ENCODE results near the gene SH2D6.
A peak's percentile ranks its signal among the peaks of the same experiment; 100 is the strongest.
"Not testable (repeated sequence)": the region's sequence is repeated elsewhere in the genome, so short reads cannot be mapped to it uniquely, and the experiment has no call there.

Gene SH2D6

GRCh38 chr2:85418132-85419008 is at the start of gene SH2D6:
Gene SH2D6, plus strand, starts transcription at chr2:85418714. Its CDS starts 10,752 bp downstream, at chr2:85429466.
- peak; percentile 87 to 88 for DNase-seq

DNA sequence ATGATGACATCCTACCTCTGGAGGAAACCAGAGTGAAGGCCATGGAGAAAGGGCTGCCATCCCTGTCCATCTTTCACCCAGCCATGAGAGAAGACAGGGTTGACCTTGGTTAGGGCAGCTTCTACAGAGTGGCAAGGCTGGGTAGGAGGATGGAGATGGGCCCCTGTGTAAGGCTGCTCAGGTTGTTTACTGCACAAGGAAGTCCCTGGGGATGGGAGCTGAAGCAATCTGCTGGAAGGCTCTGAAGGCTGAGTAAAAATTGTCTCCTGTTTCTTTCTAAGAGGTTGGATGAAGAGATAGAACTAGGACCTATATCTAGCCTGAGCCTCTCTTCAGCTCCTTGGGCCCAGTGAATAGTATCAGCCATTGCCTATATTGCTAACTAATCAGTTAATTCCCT is 49.6 kb upstream of the SH2D6 start:
- DNase-seq = no peak

- no peak for DNase-seq
These were observed 49.0 kb upstream of the SH2D6 start for GRCh38 chr2:85369500-85369899.

DNA sequence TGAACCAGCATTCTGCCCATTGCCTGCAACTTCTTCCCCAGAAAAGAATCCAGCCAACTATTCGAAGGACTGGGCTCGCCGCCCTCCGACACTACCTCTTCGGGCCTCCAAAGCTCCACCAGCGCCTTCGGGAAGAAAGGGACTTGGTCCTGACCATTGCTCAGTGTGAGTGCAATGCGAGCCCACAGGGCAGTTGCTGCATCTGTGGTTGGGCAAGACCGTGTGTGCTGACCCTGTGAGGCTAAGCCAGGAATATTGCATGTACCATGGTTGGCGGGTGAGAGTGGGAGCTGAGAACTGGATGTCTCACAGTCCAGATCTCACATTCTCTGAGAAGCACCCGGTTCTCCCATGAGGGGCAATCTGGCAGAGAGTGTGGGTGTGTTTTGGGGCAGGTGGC is 47.5 kb upstream of the SH2D6 start:
- DNase-seq = no peak

DNA sequence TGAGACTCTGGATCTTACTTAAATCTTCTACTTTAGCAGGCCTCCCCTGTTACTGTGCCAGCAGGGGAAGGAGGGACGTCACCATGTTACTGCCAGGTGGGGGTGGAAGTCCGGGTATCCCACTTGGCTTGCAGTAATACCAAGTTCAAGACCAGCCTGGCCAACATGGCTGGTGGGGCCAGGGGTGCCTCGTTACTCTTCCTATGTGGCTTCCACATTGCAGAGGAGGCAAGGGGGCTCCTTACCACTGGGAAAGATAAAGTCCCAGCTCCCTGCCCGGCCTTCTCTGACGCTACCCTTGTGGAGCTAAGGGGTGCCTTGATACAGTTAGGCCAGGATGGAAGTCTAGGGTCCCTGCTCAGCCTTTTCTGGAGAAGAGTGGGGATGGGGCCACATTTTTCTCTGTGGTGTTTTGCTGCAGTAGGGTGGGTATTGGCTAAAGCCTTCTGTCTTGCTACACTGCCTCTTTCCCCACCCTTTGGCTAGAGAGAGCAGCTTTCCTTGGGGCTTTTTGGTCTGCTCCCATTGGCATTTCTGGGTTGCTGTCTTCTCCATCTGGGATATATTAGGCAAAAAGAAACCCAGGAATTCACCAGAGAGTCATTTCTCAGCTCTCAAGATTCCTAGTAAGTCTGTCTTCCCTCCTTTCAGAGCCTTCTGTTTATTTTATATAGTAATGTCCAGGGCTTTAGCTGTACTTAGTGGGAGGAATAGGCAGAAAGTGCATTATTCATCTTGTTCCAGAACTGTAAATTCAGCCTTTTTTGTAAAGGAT is 42.0 kb upstream of the SH2D6 start:
- no peak for DNase-seq

- no peak for DNase-seq
These were observed 41.4 kb upstream of the SH2D6 start for GRCh38 chr2:85377083-85377482.

GRCh38 chr2:85378257-85378656 is 40.3 kb upstream of the SH2D6 start:
- DNase-seq = no peak

- no peak for DNase-seq
These were observed 38.5 kb upstream of the SH2D6 start for GRCh38 chr2:85380048-85380447.

GRCh38 chr2:85383151-85383550 is 35.4 kb upstream of the SH2D6 start:
- not testable (repeated sequence) for DNase-seq

GRCh38 chr2:85383850-85384249 is 34.7 kb upstream of the SH2D6 start:
- DNase-seq = no peak

GRCh38 chr2:85385746-85386145 is 32.8 kb upstream of the SH2D6 start:
- no peak for DNase-seq

- no peak for DNase-seq
These were observed 30.8 kb upstream of the SH2D6 start for GRCh38 chr2:85387754-85388153.

DNA sequence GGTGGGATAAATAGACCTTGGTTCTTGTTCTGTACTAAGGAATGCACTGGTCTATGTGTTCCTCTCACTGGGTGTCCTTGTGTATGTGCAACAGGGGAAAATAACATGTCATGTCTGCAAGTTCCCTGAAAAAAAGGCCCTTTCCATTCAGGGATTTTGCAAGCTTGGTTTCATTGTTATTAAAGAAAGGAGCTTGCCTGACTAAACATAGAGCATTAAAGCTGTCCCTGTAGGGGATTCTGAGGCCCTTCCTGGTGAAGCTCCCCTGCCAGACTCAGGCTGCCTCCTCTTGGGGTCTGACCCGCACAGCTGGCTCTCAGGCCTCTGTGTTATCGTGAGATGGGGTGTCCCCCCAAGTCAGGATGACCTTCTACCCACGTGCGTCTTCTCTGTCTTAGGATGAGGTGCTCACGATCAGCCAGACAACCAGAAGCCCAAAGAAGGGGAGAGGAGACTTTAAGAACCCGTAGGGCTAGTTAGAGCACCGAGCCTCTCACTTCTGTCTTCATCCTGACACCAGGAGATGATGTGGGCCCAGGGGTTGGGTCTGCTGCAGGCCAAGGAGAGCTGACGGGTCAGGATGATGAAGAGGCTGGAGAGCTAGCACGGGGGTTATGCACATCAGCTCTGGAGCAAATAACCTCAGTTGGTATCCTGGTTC is 29.5 kb upstream of the SH2D6 start:
- DNase-seq = no peak

DNA sequence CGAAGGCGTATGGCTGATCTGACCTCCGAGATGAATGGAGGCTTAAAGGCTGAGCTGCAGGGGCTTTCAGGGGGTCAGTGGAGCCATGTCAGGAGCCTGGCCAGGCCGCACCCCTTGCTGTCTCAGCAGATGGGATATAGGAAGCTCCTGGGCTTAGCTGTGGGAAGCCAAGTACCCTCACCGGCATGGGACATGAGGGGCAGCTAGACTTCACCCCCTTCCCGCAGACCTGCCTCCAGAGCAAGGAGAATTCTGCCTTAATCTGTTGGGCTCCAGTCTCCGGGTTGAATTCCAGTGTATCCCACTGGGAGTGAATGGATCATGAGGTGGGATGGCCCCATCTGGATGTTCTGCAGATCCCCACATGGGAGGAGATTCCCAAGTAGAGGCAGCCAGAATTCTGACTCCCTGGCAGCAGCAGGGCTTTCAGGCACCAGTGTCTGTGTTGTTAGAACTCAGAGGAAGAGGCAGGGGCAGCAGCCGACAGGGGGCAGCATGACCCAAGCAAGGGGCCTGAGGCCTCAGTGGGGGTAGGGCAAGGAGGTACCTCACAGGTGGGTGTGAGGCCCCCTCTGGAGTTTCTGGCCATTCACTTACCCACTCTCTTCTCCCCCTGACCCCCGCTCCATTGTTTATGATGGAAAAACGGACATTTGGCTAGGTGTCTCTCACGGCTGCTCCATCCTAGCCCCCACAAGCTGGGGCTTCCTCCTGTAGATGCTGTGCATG is 27.4 kb upstream of the SH2D6 start:
- peak; percentile 77 to 78 for DNase-seq

DNA sequence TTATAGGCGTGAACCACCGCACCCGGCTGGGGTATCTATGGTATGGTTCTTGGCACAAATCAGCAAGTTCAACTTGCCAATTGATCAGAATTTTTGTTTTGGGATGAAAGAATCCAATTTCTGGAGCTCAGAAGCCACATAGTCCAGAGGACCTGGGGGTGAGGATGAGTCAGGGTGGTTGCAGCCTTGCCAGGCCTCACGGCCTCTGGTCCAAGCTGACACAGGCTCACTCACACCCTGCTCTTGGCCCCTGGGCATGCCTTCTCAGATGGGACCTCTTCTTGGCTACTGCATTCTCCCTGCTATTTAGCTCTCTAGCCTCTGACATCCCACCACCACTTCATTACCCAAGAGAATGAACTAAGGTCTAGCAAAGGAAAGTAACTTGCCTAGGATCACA is 24.7 kb upstream of the SH2D6 start:
- no peak for DNase-seq

DNA sequence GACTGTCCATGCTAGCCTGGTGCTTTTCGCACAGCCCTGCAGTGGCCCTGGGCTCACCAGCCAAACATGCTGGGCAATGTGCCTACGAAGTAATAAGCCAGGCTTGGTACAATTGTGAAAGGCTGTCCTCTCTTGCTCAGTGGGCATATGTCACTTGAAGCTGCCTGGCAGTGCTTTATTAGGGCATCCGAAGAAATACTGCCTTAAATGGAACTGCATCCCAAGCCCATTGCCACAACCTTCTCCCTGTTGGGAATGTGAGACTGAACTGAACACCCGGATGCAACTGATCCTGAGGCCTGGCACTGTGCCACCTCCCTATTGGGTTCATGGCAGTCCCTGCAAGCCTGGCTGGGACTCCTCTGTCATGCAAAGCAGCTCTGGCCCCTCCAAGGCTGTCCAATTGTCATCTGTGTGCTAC is 24.2 kb upstream of the SH2D6 start:
- DNase-seq = no peak

DNA sequence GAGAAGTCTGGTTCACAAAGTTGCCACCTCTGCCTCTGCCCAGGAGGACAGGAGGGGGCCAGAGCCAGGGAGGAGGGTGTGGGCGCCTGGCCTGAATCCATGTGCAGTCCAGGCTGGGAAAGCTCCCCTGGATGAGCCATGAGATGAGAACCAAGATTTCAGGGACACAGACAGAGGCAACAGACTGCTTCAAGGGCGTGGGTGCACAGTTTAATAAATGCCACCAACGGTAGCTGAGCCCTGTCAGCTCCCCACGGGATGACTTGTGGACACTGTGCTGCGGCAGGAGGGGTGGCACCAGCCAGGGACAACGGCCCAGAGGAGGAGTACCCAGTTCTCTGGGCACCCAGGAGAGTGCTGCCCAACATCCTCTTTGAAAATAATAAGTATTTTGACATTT is 23.5 kb upstream of the SH2D6 start:
- no peak for DNase-seq

DNA sequence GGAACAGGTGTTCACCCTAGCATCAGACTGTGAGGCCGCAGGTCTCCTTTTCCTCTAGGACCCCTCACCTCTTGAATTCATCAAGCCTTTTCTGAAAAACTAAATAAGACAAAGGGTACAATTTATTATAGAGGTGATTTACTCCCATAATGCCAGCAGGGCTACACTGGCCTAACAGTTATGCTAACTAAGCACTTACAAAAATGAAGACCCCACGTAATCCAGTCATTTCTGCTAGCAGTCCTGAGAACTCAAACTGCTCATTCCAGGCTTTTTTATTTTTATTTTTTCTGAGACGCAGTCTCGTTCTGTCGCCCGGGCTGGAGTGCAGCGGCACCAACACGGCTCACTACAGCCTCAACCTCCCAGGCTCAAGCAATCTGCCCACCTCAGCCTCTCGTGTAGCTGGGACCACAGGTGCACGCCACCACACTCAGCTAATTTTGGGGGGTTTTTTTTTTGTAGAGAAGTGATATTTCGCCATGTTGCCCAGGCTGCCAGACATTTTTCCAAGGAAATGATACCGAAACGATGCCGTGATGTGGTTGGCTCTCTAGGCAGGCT is 22.5 kb upstream of the SH2D6 start:
- no peak for DNase-seq

- no peak for DNase-seq
These were observed 21.7 kb upstream of the SH2D6 start for GRCh38 chr2:85396531-85397470.

DNA sequence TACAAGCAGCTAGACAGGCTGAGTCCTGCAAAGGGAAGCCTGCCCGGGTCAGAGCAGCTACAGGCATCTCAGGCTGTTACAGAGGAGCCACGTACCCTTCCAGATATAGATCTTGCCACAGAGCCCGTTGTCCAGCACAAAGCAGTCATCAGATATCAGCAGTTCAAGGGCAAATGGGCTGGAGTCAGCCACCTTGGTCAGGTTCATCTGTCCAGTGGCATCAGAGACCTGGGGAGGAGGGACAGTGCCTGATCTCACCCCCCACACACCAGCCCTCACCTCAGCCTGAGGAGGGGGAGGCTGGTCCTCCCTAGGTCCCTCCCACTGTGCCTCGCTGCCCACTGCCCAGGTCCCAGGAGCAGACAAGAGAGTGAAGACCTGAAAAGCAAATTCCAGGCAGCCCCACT is 20.6 kb upstream of the SH2D6 start:
- no peak for DNase-seq
